ENCODE data around the gene PRR5.

PRR5 gene

GRCh38 chr22:44684506-44685383 lies 17.3 kb upstream of the PRR5 start:
- H3K36me3 ChIP-seq (ENCODE audit: insufficient read depth, low read length) = no peaks in the 10 kb centered on the region
- H3K4me1 ChIP-seq (ENCODE audit: insufficient read depth, low read length) = peaks cover 4% of the 10 kb centered on the region
- no peak overlapping the region for H3K4me3 ChIP-seq (ENCODE audit: low read depth in 1 of 2, low read length in 2 of 2)
- H3K9ac ChIP-seq (ENCODE audit: low read length) = no peak overlapping the region
- no peak overlapping the region for H3K27ac ChIP-seq (ENCODE audit: low read depth, low read length)
- no peaks in the 10 kb centered on the region for H3K9me3 ChIP-seq (ENCODE audit: low read length)
- H3K27me3 ChIP-seq (ENCODE audit: control insufficient read depth in 1 of 2, insufficient read depth in 2 of 2, low read length in 2 of 2) = no peaks in the 10 kb centered on the region

GRCh38 chr22:44685384-44686056 lies 16.5 kb upstream of the PRR5 start:
- Histone ChIP-seq H3K27ac (ENCODE audit: low read depth, low read length) (no peak overlapping the region), H3K27me3 (ENCODE audit: control insufficient read depth in 1 of 2, insufficient read depth in 2 of 2, low read length in 2 of 2) (no peaks in the 10 kb centered on the region), H3K36me3 (ENCODE audit: insufficient read depth, low read length) (no peaks in the 10 kb centered on the region), H3K9me3 (ENCODE audit: low read length) (no peaks in the 10 kb centered on the region), H3K4me3 (ENCODE audit: low read depth in 1 of 2, low read length in 2 of 2) (no peak overlapping the region), H3K9ac (ENCODE audit: low read length) (no peak overlapping the region), H3K4me1 (ENCODE audit: insufficient read depth, low read length) (peaks cover 4% of the 10 kb centered on the region)

GRCh38 chr22:44686873-44687600 lies 15.0 kb upstream of the PRR5 start:
- Histone ChIP-seq H3K27me3 (ENCODE audit: control insufficient read depth in 1 of 2, insufficient read depth in 2 of 2, low read length in 2 of 2) (no peaks in the 10 kb centered on the region), H3K4me1 (ENCODE audit: insufficient read depth, low read length) (peaks cover 4% of the 10 kb centered on the region), H3K4me3 (ENCODE audit: low read depth in 1 of 2, low read length in 2 of 2) (no peak overlapping the region), H3K9ac (ENCODE audit: low read length) (no peak overlapping the region), H3K9me3 (ENCODE audit: low read length) (no peaks in the 10 kb centered on the region), H3K36me3 (ENCODE audit: insufficient read depth, low read length) (no peaks in the 10 kb centered on the region), H3K27ac (ENCODE audit: low read depth, low read length) (no peak overlapping the region)

- H3K9me3 ChIP-seq (ENCODE audit: low read length) = no peaks in the 10 kb centered on the region
- H3K4me1 ChIP-seq (ENCODE audit: insufficient read depth, low read length) = peaks cover 4% of the 10 kb centered on the region
- no peaks in the 10 kb centered on the region for H3K36me3 ChIP-seq (ENCODE audit: insufficient read depth, low read length)
- no peak overlapping the region for H3K4me3 ChIP-seq (ENCODE audit: low read depth in 1 of 2, low read length in 2 of 2)
- H3K9ac ChIP-seq (ENCODE audit: low read length) = no peak overlapping the region
- no peaks in the 10 kb centered on the region for H3K27me3 ChIP-seq (ENCODE audit: control insufficient read depth in 1 of 2, insufficient read depth in 2 of 2, low read length in 2 of 2)
- no peak overlapping the region for H3K27ac ChIP-seq (ENCODE audit: low read depth, low read length)
Observed at GRCh38 chr22:44689173-44689572, 12.8 kb upstream of the PRR5 start.

GRCh38 chr22:44689915-44690524 lies 12.0 kb upstream of the PRR5 start:
- Histone ChIP-seq H3K36me3 (ENCODE audit: insufficient read depth, low read length) (no peaks in the 10 kb centered on the region), H3K4me3 (ENCODE audit: low read depth in 1 of 2, low read length in 2 of 2) (no peak overlapping the region), H3K9ac (ENCODE audit: low read length) (no peak overlapping the region), H3K9me3 (ENCODE audit: low read length) (no peaks in the 10 kb centered on the region), H3K4me1 (ENCODE audit: insufficient read depth, low read length) (peaks cover 2% of the 10 kb centered on the region), H3K27me3 (ENCODE audit: control insufficient read depth in 1 of 2, insufficient read depth in 2 of 2, low read length in 2 of 2) (no peaks in the 10 kb centered on the region), H3K27ac (ENCODE audit: low read depth, low read length) (no peak overlapping the region)

GRCh38 chr22:44691796-44692661 lies 10.0 kb upstream of the PRR5 start:
- H3K9me3 ChIP-seq (ENCODE audit: low read length) = no peaks in the 10 kb centered on the region
- no peaks in the 10 kb centered on the region for H3K27me3 ChIP-seq (ENCODE audit: control insufficient read depth in 1 of 2, insufficient read depth in 2 of 2, low read length in 2 of 2)
- no peaks in the 10 kb centered on the region for H3K4me1 ChIP-seq (ENCODE audit: insufficient read depth, low read length)
- no peak overlapping the region for H3K27ac ChIP-seq (ENCODE audit: low read depth, low read length)
- H3K4me3 ChIP-seq (ENCODE audit: low read depth in 1 of 2, low read length in 2 of 2) = no peak overlapping the region
- H3K9ac ChIP-seq (ENCODE audit: low read length) = no peak overlapping the region
- H3K36me3 ChIP-seq (ENCODE audit: insufficient read depth, low read length) = no peaks in the 10 kb centered on the region

- H3K27me3 ChIP-seq (ENCODE audit: control insufficient read depth in 1 of 2, insufficient read depth in 2 of 2, low read length in 2 of 2) = no peaks in the 10 kb centered on the region
Observed at GRCh38 chr22:44692662-44693007, 9.4 kb upstream of the PRR5 start.

GRCh38 chr22:44693145-44693544 lies 8.9 kb upstream of the PRR5 start:
- H3K27me3 ChIP-seq (ENCODE audit: control insufficient read depth in 1 of 2, insufficient read depth in 2 of 2, low read length in 2 of 2) = no peaks in the 10 kb centered on the region
- H3K9me3 ChIP-seq (ENCODE audit: low read length) = no peaks in the 10 kb centered on the region
- no peak overlapping the region for H3K4me3 ChIP-seq (ENCODE audit: low read depth in 1 of 2, low read length in 2 of 2)
- no peak overlapping the region for H3K9ac ChIP-seq (ENCODE audit: low read length)
- H3K27ac ChIP-seq (ENCODE audit: low read depth, low read length) = no peak overlapping the region
- no peaks in the 10 kb centered on the region for H3K4me1 ChIP-seq (ENCODE audit: insufficient read depth, low read length)
- no peaks in the 10 kb centered on the region for H3K36me3 ChIP-seq (ENCODE audit: insufficient read depth, low read length)

More at GRCh38 chr22:44692662-44693007, 9.4 kb upstream of the PRR5 start:
- H3K4me3 ChIP-seq (ENCODE audit: low read depth in 1 of 2, low read length in 2 of 2) = no peak overlapping the region
- no peaks in the 10 kb centered on the region for H3K4me1 ChIP-seq (ENCODE audit: insufficient read depth, low read length)
- no peaks in the 10 kb centered on the region for H3K36me3 ChIP-seq (ENCODE audit: insufficient read depth, low read length)
- no peaks in the 10 kb centered on the region for H3K9me3 ChIP-seq (ENCODE audit: low read length)
- no peak overlapping the region for H3K27ac ChIP-seq (ENCODE audit: low read depth, low read length)
- H3K9ac ChIP-seq (ENCODE audit: low read length) = no peak overlapping the region

- H3K9ac ChIP-seq (ENCODE audit: low read length) = no peak overlapping the region
Observed at GRCh38 chr22:44693756-44694155, 8.2 kb upstream of the PRR5 start.

GRCh38 chr22:44697423-44698141 lies 4.4 kb upstream of the PRR5 start:
- Histone ChIP-seq H3K27ac (ENCODE audit: low read depth, low read length) (no peak overlapping the region), H3K9me3 (ENCODE audit: low read length) (no peaks in the 10 kb centered on the region), H3K9ac (ENCODE audit: low read length) (no peak overlapping the region), H3K27me3 (ENCODE audit: control insufficient read depth in 1 of 2, insufficient read depth in 2 of 2, low read length in 2 of 2) (peaks cover 0 to 18% of the 10 kb centered on the region in 2 donors), H3K4me3 (ENCODE audit: low read depth in 1 of 2, low read length in 2 of 2) (no peak overlapping the region), H3K4me1 (ENCODE audit: insufficient read depth, low read length) (no peaks in the 10 kb centered on the region), H3K36me3 (ENCODE audit: insufficient read depth, low read length) (no peaks in the 10 kb centered on the region)

More at GRCh38 chr22:44693756-44694155, 8.2 kb upstream of the PRR5 start:
- no peaks in the 10 kb centered on the region for H3K9me3 ChIP-seq (ENCODE audit: low read length)
- no peak overlapping the region for H3K4me3 ChIP-seq (ENCODE audit: low read depth in 1 of 2, low read length in 2 of 2)
- H3K36me3 ChIP-seq (ENCODE audit: insufficient read depth, low read length) = no peaks in the 10 kb centered on the region
- H3K27ac ChIP-seq (ENCODE audit: low read depth, low read length) = no peak overlapping the region
- H3K4me1 ChIP-seq (ENCODE audit: insufficient read depth, low read length) = no peaks in the 10 kb centered on the region
- H3K27me3 ChIP-seq (ENCODE audit: control insufficient read depth in 1 of 2, insufficient read depth in 2 of 2, low read length in 2 of 2) = peaks cover 0 to 4% of the 10 kb centered on the region in 2 donors

All from muscle layer of colon (tissue), 2 donors.